ENCODE results near the gene TOX2.

The TOX2 gene

GRCh38 chr20:43940518-43941225 is 26.0 kb downstream of the TOX2 start:
- DNase-seq (ENCODE audit: low read depth in 2 of 2): no peak

GRCh38 chr20:43941476-43942200 is 27.0 kb downstream of the TOX2 start:
- DNase-seq (ENCODE audit: low read depth in 2 of 2): no peak

- no peak for DNase-seq (ENCODE audit: low read depth in 2 of 2)
These were observed 27.5 kb downstream of the TOX2 start for GRCh38 chr20:43942201-43942590.

GRCh38 chr20:43942667-43943285 is 28.1 kb downstream of the TOX2 start:
- no peak for DNase-seq (ENCODE audit: low read depth in 2 of 2)

- DNase-seq (ENCODE audit: low read depth in 2 of 2): no peak
These were observed 29.1 kb downstream of the TOX2 start for GRCh38 chr20:43943725-43944124.

- no peak for DNase-seq (ENCODE audit: low read depth in 2 of 2)
These were observed 30.1 kb downstream of the TOX2 start for GRCh38 chr20:43944653-43945235.

GRCh38 chr20:43945391-43946205 is 30.9 kb downstream of the TOX2 start:
- DNase-seq (ENCODE audit: low read depth in 2 of 2): no peak

GRCh38 chr20:43946206-43946491 is 31.5 kb downstream of the TOX2 start:
- DNase-seq (ENCODE audit: low read depth in 2 of 2): no peak

GRCh38 chr20:43946659-43947315 is 32.1 kb downstream of the TOX2 start:
- DNase-seq (ENCODE audit: low read depth in 2 of 2): no peak

GRCh38 chr20:43947316-43947710 is 32.7 kb downstream of the TOX2 start:
- no peak for DNase-seq (ENCODE audit: low read depth in 2 of 2)

GRCh38 chr20:43948455-43948854 is 33.8 kb downstream of the TOX2 start:
- DNase-seq (ENCODE audit: low read depth in 2 of 2): no peak

- no peak for DNase-seq (ENCODE audit: low read depth in 2 of 2)
These were observed 34.6 kb downstream of the TOX2 start for GRCh38 chr20:43949248-43949647.

GRCh38 chr20:43949741-43950618 is 35.3 kb downstream of the TOX2 start:
- peak; percentile 49 to 59 for DNase-seq (ENCODE audit: low read depth in 2 of 2)

GRCh38 chr20:43953919-43954592 is 39.4 kb downstream of the TOX2 start:
- DNase-seq (ENCODE audit: low read depth in 2 of 2): no peak

GRCh38 chr20:43954704-43955061 is 40.0 kb downstream of the TOX2 start:
- DNase-seq (ENCODE audit: low read depth in 2 of 2): no peak

- DNase-seq (ENCODE audit: low read depth in 2 of 2): peak; percentile 23 to 31
These were observed 40.6 kb downstream of the TOX2 start for GRCh38 chr20:43955062-43955749.

GRCh38 chr20:43955750-43956191 is 41.1 kb downstream of the TOX2 start:
- no peak for DNase-seq (ENCODE audit: low read depth in 2 of 2)

GRCh38 chr20:43957392-43957791 is 42.7 kb downstream of the TOX2 start:
- no peak for DNase-seq (ENCODE audit: low read depth in 2 of 2)

- no peak for DNase-seq (ENCODE audit: low read depth in 2 of 2)
These were observed 44.0 kb downstream of the TOX2 start for GRCh38 chr20:43958626-43959025.

Data from stimulated activated CD8-positive, alpha-beta memory T cell treated with anti-CD3 and anti-CD28 coated beads, Interleukin-2, amount 100 ng/mL, for 48 hours (primary cell).